Lung (tissue), 12 donors: Measurements from ENCODE around the gene PRKCE. TPM values are rescaled to one million over a fixed set of nuclear protein-coding genes. Genes with fewer than 3 reads are reported as not detected.

Source experiments
- ATAC-seq: fragments of 200-7000 bp; cut with Tn5 transposase; one replicate; pipeline ENCODE4 v1.9.1; 2020; ENCODE audit warnings: moderate number of reproducible peaks; ENCODE audit not compliant: insufficient read depth, low FRiP score
- DNase-seq, 3 donors: peaks; one replicate each; pipeline ENCODE4 v3.0.0-alpha.2; 2013 to 2017
- H3K27ac ChIP-seq, 2 donors: one replicate each; pipeline ENCODE4 v1.5.1; 2013; ENCODE audit warnings: mild to moderate bottlenecking in 2 of 2, moderate library complexity in 2 of 2, control low read depth in 1 of 2, inconsistent platforms in 1 of 2, low read depth in 1 of 2, low read length in 1 of 2
- H3K27me3 ChIP-seq, 3 donors: one replicate each; pipeline ENCODE4 v1.5.1; 2013; ENCODE audit warnings: low read length in 2 of 3; ENCODE audit not compliant: control insufficient read depth in 3 of 3, insufficient read depth in 3 of 3
- H3K36me3 ChIP-seq, 4 donors: one replicate each; pipeline ENCODE4 v1.5.1; 2013; ENCODE audit warnings: low read length in 4 of 4, mild to moderate bottlenecking in 1 of 4, moderate library complexity in 1 of 4; ENCODE audit not compliant: control insufficient read depth in 4 of 4, insufficient read depth in 4 of 4
- H3K4me1 ChIP-seq, 5 donors: one replicate each; pipeline ENCODE4 v1.5.1; 2013; ENCODE audit warnings: low read length in 5 of 5, mild to moderate bottlenecking in 2 of 5, moderate library complexity in 1 of 5; ENCODE audit not compliant: control insufficient read depth in 5 of 5, insufficient read depth in 5 of 5
- H3K4me3 ChIP-seq: one replicate; pipeline ENCODE4 v1.5.1; 2013; ENCODE audit warnings: mild to moderate bottlenecking, control low read depth, moderate library complexity
- H3K9ac ChIP-seq, 2 donors: one replicate each; pipeline ENCODE4 v1.5.1; 2013; ENCODE audit warnings: low read length in 2 of 2, control low read depth in 1 of 2; ENCODE audit not compliant: insufficient read depth in 1 of 2
- H3K9me3 ChIP-seq, 4 donors: one replicate each; pipeline ENCODE4 v1.5.1; 2013; ENCODE audit warnings: low read length in 3 of 4, mild to moderate bottlenecking in 1 of 4, moderate library complexity in 1 of 4; ENCODE audit not compliant: control insufficient read depth in 4 of 4, insufficient read depth in 3 of 4
- CTCF ChIP-seq: IDR thresholded peaks from 2 replicates; pipeline ENCODE4 v1.5.1; 2012; ENCODE audit warnings: mild to moderate bottlenecking; ENCODE audit errors: control extremely low read depth, extremely low read depth
- WGBS, 2 donors: extraction: QIAGEN DNeasy Blood & Tissue Kit; methylation state at CpG; one replicate each; pipeline ENCODE4 v1.1.7; 2013; 5-methylcytosine and 5-hydroxymethylcytosine counted together
- polyA plus RNA-seq, 2 donors: library from polyadenylated mRNA; stranded (reverse); fragments of 200-250 nt; gene quantifications; one replicate each; pipeline ENCODE4 v1.2.1, GENCODE V29; 2013
- total RNA-seq, 2 donors: library from RNA; depleted of rRNA in 1 of 2; stranded (reverse); fragments of >200 nt in 1 of 2; gene quantifications; one replicate each; pipeline ENCODE4 v1.2.1, GENCODE V29; 2014 to 2021
- donor health status: control.
- donor health status: control.
- donor health status: Bipolar disorder and iron deficiency.
- donor health status: healthy.
- donor health status: DM: yes; HTN: yes; CAD: no.

Gene PRKCE
- total and polyA plus RNA-seq, 4 donors, result 12.5 to 82.2 (median 32.1) TPM

DNA sequence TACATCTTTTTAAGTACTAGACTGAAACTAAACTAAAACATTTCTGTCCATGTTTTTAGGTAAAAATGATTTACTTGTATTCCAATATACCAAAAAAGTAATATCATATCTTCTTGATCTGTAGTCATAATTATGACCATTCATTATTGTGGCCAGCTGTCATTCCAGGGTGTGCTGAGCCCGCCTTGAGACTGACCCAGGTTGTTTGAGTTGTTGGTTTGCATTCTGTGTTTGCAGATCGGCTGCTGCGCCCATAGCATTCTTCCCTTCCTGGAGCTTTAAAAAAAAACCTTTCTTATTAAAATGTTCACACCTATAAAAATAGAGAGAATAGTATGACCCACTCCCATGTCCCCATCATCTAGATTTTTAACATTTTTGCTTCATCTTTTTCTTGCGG is 101.9 kb downstream of the PRKCE start:
- peaks cover 0 to 24% (median 11%) of the 10 kb centered on the region in 5 donors for H3K4me1 ChIP-seq
- H3K27me3 ChIP-seq, result no peaks in the 10 kb centered on the region
- no peaks in the 10 kb centered on the region for H3K36me3 ChIP-seq
- H3K4me3 ChIP-seq, result no peak overlapping the region
- no peak overlapping the region for H3K9ac ChIP-seq
- H3K27ac ChIP-seq, result no peak overlapping the region
- DNase-seq (no peak), ATAC-seq (no peak)
- no peaks in the 10 kb centered on the region for H3K9me3 ChIP-seq
- WGBS, 2 donors, result 92 to 95% methylated on average over 4 of the region's 4 CpGs
- TF ChIP-seq CTCF, result no peak

DNA sequence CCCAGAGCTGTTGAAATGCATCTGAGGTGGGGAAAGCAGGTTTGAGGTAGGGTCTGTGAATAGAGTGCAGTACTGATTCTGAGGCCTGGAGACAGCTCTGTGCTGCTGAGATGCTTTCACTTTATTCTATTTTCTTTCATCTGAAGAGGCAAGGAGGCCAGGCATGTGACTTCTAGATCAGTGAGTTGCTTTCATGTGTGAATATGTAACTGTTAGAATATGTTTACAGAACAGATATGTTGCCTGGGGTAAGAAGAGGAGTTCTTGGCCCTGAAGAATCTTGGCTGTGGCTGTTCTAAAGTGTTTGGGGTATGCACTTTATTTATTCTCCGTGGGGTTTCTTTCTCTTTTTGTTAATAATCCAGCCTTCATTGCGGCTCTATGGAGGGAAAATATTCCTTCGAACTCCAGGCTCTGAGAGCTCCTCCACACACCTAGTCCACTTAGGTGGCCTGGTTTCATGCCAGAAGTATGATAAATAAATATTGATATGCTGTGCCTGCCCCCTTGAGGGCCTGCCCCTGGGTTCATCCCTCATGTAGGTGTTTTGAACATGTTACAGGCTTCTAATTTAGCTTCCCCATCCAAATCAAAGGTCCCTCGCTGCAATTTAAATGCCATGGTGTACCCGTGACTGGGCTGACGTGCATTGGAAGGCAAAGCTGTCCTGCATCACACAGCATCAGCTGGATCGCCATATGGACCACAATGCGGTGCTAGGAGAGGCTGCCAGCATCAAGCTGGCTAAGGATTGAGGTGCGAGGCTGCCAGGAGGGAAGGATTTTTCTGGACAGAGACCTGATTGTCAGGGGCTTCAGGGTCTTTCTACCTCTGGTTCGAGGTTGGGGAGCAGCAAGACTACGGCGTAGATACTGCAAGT is 102.9 kb downstream of the PRKCE start:
- WGBS, 2 donors, result 80 to 88% methylated on average over 12 of the region's 12 CpGs

DNA sequence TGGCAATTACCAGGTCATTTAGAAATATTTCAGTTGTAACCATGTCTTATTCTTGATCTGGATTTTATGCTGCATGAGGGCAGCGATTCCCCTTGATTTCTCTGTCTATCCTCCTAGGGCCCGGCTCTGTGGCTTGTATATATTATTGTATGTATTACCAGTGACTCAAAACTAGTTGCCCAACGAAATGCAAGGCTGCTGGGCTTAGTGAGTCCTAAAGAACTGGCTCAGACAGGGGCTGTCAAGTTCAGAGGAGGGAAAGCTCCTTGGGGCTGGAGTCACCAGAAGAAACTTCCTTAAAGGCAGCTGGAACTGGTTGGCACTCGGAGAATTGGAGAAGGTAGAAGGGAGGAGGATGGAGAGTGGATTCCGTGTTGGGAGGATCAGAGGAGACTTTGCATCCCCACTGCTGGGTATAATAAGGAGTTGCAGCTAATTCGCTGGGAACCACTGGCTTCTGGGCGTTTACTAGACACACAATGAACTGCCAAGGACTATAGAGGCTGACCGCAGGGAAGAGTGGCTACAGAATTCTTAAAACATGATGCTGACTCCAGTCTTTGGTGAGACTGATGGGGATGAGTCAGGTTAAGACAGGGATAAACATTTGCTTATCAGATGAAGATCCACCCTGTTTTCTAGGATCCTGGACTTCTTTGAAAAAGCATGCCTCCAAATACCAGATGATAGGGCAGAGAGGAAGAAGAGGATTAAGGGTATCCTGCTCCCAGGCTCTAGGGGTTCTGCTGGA is 104.3 kb downstream of the PRKCE start:
- no peak overlapping the region for H3K9ac ChIP-seq
- H3K9me3 ChIP-seq, result no peaks in the 10 kb centered on the region
- H3K4me3 ChIP-seq, result no peak overlapping the region
- H3K4me1 ChIP-seq, result peaks cover 5 to 21% (median 13%) of the 10 kb centered on the region in 5 donors
- WGBS, 2 donors, result 87 to 89% methylated on average over 8 of the region's 8 CpGs
- no peak for ATAC-seq
- no peak for TF ChIP-seq CTCF
- no peaks in the 10 kb centered on the region for H3K27me3 ChIP-seq
- no peak overlapping the region for H3K27ac ChIP-seq
- no peaks in the 10 kb centered on the region for H3K36me3 ChIP-seq
- no peak for DNase-seq

More for the DNA sequence above, 102.9 kb downstream of the PRKCE start:
- H3K36me3 ChIP-seq, result no peaks in the 10 kb centered on the region
- ATAC-seq (no peak), DNase-seq (peak in 2 of 3 donors; percentile 59 to 67)
- no peaks in the 10 kb centered on the region for H3K27me3 ChIP-seq
- peaks cover 3 to 24% (median 11%) of the 10 kb centered on the region in 5 donors for H3K4me1 ChIP-seq
- no peak for TF ChIP-seq CTCF
- no peak overlapping the region for H3K27ac ChIP-seq
- H3K9ac ChIP-seq, result no peak overlapping the region
- H3K4me3 ChIP-seq, result no peak overlapping the region
- H3K9me3 ChIP-seq, result no peaks in the 10 kb centered on the region
